ENCODE results near the gene EQTN. TPM values are rescaled to one million over a fixed set of nuclear protein-coding genes. Genes with fewer than 3 reads are reported as not detected.

The EQTN gene
- total and polyA plus RNA-seq, 2 of the 13 experiments (the other 11 are each of a cell fraction or from before 2014, with no cell fraction given), result not detected

DNA sequence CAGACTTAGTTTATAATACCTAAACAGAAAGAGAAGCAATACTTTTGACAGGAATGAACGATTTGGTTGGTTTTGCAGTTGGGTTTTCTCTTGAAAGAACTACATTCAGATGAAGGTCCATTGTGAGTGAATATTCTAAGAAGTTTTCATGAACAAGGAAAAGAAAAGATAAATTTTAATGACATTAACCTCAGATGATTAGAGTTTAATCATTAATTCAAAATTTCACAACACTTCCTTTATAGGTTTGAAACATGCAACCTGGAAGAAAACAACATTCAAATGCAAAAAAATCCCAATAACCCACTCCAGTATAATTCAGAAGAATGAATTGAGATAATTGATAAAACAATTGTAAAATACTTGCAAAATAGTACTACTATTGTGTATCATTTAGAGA is 23.8 kb downstream of the EQTN start:
- ChIA-PET POLR2A (no interaction called here), CTCF (ENCODE audit: low intra/inter-chr PET ratio, low total read pairs) (no interaction called here)
- no peaks in the 10 kb centered on the region for H3K36me3 ChIP-seq (replicated peaks in 1 of 2; ENCODE audit: control insufficient read depth in 1 of 2, insufficient read depth in 2 of 2, low read length in 2 of 2)
- H3K4me2 ChIP-seq (ENCODE audit: low read depth, low read length), result no peak overlapping the region
- no peaks in the 10 kb centered on the region for H3K9me3 ChIP-seq (ENCODE audit: low read length)
- H3K79me2 ChIP-seq (ENCODE audit: insufficient read depth, low read length), result no peaks in the 10 kb centered on the region
- DNase-seq (ENCODE audit: low spot score), result no peak
- no peak for ATAC-seq
- no peak for FAIRE-seq
- no peak overlapping the region for H2AFZ ChIP-seq (ENCODE audit: low read length)
- WGBS (ENCODE audit: low lambda C conversion rate), result 3% methylated on average over 1 of the region's 1 CpG
- in situ Hi-C loops (cut with HindIII; ENCODE audit: extremely low pct_ligation_motif_present, low pct_unique_long_range_greater_than_20kb), result no loop called here
- no peaks in the 10 kb centered on the region for H4K20me1 ChIP-seq (ENCODE audit: insufficient read depth, low read length)
- H3K9ac ChIP-seq (ENCODE audit: insufficient read depth, low read depth, low read length), result no peak overlapping the region
- TF ChIP-seq CHD4 (IDR thresholded peaks at IDR 0.05; ENCODE audit: borderline replicate concordance, low read length) (no peak), THAP11 (CRISPR knock-in tag; IDR thresholded peaks at IDR 0.05) (no peak), TGIF2 (CRISPR knock-in tag; IDR thresholded peaks at IDR 0.05) (no peak)
- TF ChIP-seq, protein P1, sequence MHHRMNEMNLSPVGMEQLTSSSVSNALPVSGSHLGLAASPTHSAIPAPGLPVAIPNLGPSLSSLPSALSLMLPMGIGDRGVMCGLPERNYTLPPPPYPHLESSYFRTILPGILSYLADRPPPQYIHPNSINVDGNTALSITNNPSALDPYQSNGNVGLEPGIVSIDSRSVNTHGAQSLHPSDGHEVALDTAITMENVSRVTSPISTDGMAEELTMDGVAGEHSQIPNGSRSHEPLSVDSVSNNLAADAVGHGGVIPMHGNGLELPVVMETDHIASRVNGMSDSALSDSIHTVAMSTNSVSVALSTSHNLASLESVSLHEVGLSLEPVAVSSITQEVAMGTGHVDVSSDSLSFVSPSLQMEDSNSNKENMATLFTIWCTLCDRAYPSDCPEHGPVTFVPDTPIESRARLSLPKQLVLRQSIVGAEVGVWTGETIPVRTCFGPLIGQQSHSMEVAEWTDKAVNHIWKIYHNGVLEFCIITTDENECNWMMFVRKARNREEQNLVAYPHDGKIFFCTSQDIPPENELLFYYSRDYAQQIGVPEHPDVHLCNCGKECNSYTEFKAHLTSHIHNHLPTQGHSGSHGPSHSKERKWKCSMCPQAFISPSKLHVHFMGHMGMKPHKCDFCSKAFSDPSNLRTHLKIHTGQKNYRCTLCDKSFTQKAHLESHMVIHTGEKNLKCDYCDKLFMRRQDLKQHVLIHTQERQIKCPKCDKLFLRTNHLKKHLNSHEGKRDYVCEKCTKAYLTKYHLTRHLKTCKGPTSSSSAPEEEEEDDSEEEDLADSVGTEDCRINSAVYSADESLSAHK (CRISPR knock-in tag; IDR thresholded peaks at IDR 0.05; ENCODE audit: borderline replicate concordance), result no peak
- no peak overlapping the region for H3K4me3 ChIP-seq (replicated peaks in 1 of 3; ENCODE audit: insufficient read depth in 1 of 3, low read depth in 2 of 3, low read length in 3 of 3)
- BruUV-seq (replicated peaks), result no TSS peak
- H3K27me3 ChIP-seq (ENCODE audit: control insufficient read depth in 1 of 2, insufficient read depth in 2 of 2, low read length in 2 of 2), result no peaks in the 10 kb centered on the region
- no peak overlapping the region for H3K27ac ChIP-seq (ENCODE audit: extremely low read length, insufficient read depth, low read length)
- intact Hi-C loops (cut with micrococcal nuclease; ENCODE audit: unreplicated experiment), result no loop called here
- H3K4me1 ChIP-seq (ENCODE audit: insufficient read depth, low read length), result peaks cover 5% of the 10 kb centered on the region; the same call in 1 of the 2 replicates

DNA sequence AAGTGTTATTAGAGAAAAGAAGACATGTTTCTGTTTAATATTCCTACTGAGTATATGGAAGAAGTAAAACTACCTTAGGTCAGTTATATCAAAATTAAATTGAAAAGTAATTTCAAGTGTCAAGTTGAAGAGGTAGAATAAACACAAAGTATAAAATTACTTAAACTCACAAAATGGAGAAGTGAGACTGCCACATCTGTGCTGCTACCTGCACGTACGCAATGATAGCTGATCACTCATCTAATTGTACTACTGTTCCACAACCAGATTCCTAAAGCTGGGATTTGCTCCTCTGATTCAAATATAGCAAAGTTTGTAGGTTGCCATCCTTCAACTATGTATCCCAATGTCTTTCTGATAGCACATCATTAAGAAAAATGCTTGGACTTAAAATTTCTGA is 24.8 kb downstream of the EQTN start:
- H3K27ac ChIP-seq (ENCODE audit: extremely low read length, insufficient read depth, low read length), result no peak overlapping the region
- 0% methylated on average over 2 of the region's 2 CpGs for WGBS (ENCODE audit: low lambda C conversion rate)
- intact Hi-C loops (cut with micrococcal nuclease; ENCODE audit: unreplicated experiment) (no loop called here), in situ Hi-C loops (cut with HindIII; ENCODE audit: extremely low pct_ligation_motif_present, low pct_unique_long_range_greater_than_20kb) (no loop called here)
- H3K4me3 ChIP-seq (replicated peaks in 1 of 3; ENCODE audit: insufficient read depth in 1 of 3, low read depth in 2 of 3, low read length in 3 of 3), result no peak overlapping the region
- no peak overlapping the region for H3K9ac ChIP-seq (ENCODE audit: insufficient read depth, low read depth, low read length)
- POLR2A ChIA-PET, result no interaction called here
- no peaks in the 10 kb centered on the region for H3K79me2 ChIP-seq (ENCODE audit: insufficient read depth, low read length)
- CTCF ChIA-PET (ENCODE audit: low intra/inter-chr PET ratio, low total read pairs), result no interaction called here
- H2AFZ ChIP-seq (ENCODE audit: low read length), result no peak overlapping the region
- no TSS peak for BruUV-seq (replicated peaks)
- FAIRE-seq (no peak), DNase-seq (ENCODE audit: low spot score) (no peak), ATAC-seq (no peak)
- H3K9me3 ChIP-seq (ENCODE audit: low read length), result no peaks in the 10 kb centered on the region
- H3K27me3 ChIP-seq (ENCODE audit: control insufficient read depth in 1 of 2, insufficient read depth in 2 of 2, low read length in 2 of 2), result no peaks in the 10 kb centered on the region
- H4K20me1 ChIP-seq (ENCODE audit: insufficient read depth, low read length), result no peaks in the 10 kb centered on the region
- H3K4me2 ChIP-seq (ENCODE audit: low read depth, low read length), result no peak overlapping the region
- peaks cover 5% of the 10 kb centered on the region; the same call in 1 of the 2 replicates for H3K4me1 ChIP-seq (ENCODE audit: insufficient read depth, low read length)
- no peaks in the 10 kb centered on the region for H3K36me3 ChIP-seq (replicated peaks in 1 of 2; ENCODE audit: control insufficient read depth in 1 of 2, insufficient read depth in 2 of 2, low read length in 2 of 2)
- TF ChIP-seq, protein P2, sequence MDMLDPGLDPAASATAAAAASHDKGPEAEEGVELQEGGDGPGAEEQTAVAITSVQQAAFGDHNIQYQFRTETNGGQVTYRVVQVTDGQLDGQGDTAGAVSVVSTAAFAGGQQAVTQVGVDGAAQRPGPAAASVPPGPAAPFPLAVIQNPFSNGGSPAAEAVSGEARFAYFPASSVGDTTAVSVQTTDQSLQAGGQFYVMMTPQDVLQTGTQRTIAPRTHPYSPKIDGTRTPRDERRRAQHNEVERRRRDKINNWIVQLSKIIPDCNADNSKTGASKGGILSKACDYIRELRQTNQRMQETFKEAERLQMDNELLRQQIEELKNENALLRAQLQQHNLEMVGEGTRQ (IDR thresholded peaks at IDR 0.05; ENCODE audit: low read depth, low read length), result no peak
- TF ChIP-seq, protein P2 (CRISPR knock-in tag; IDR thresholded peaks at IDR 0.05; ENCODE audit: borderline replicate concordance), result no peak
- TF ChIP-seq SPEN (CRISPR knock-in tag; IDR thresholded peaks at IDR 0.05; ENCODE audit: low read depth) (no peak), ZNF24 (IDR thresholded peaks at IDR 0.05) (no peak), EZH2 (conservative IDR thresholded peaks at IDR 0.05; ENCODE audit: low read depth, low read length) (no peak), ZSCAN20 (CRISPR knock-in tag; IDR thresholded peaks at IDR 0.05; ENCODE audit: borderline replicate concordance) (no peak), BHLHE40 (IDR thresholded peaks at IDR 0.05; ENCODE audit: low read length) (no peak)

Measured in HepG2 (cell line).